HG03045 (cell line): ENCODE measurements around the gene RSAD1.

Experiments
- ATAC-seq: cut with Tn5 transposase; IDR thresholded peaks from one replicate; pipeline ENCODE4 v1.9.1; 2021; ENCODE audit warnings: mild to moderate bottlenecking, moderate library complexity; ENCODE audit not compliant: unreplicated experiment

The RSAD1 gene

GRCh38 chr17:50488880-50489279, 10.2 kb downstream of the RSAD1 start:
- ATAC-seq, result no peak

- ATAC-seq, result no peak
Measured at GRCh38 chr17:50491505-50491904, 12.8 kb downstream of the RSAD1 start.

- ATAC-seq, result no peak
Measured at GRCh38 chr17:50492214-50492613, 13.6 kb downstream of the RSAD1 start.

GRCh38 chr17:50493744-50494143, 15.1 kb downstream of the RSAD1 start:
- ATAC-seq, result no peak

DNA sequence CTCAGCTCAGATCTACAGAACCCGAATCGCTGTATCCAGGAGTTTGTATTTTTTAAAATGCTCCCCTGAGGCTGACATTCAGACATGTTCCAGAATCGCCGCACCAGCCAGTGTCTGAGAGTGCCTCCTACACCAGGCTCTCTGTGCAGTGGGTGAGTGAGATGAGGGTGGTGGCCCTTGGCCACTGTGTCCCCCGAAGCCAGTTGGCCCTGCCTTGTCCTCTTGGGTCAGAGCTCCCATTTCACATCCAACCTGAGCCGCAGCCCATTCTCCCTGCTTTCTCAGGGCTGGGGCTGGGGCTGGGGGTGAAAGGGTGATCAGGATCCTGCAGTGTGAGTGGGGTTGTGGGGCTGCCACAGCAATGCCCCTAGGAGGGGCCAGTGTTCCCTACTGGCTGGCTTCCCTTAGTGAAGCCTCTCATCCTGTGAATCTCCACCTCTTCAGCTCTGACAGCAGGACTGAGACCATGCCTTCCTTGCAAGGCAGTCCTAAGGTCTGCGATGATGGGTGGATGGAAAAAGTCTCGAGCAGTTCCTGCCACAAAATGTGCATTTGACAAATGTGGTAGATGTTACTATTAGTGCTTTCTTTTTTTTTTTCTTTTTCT, 16.7 kb downstream of the RSAD1 start:
- no peak for ATAC-seq

GRCh38 chr17:50495918-50496317, 17.3 kb downstream of the RSAD1 start:
- ATAC-seq, result no peak

DNA sequence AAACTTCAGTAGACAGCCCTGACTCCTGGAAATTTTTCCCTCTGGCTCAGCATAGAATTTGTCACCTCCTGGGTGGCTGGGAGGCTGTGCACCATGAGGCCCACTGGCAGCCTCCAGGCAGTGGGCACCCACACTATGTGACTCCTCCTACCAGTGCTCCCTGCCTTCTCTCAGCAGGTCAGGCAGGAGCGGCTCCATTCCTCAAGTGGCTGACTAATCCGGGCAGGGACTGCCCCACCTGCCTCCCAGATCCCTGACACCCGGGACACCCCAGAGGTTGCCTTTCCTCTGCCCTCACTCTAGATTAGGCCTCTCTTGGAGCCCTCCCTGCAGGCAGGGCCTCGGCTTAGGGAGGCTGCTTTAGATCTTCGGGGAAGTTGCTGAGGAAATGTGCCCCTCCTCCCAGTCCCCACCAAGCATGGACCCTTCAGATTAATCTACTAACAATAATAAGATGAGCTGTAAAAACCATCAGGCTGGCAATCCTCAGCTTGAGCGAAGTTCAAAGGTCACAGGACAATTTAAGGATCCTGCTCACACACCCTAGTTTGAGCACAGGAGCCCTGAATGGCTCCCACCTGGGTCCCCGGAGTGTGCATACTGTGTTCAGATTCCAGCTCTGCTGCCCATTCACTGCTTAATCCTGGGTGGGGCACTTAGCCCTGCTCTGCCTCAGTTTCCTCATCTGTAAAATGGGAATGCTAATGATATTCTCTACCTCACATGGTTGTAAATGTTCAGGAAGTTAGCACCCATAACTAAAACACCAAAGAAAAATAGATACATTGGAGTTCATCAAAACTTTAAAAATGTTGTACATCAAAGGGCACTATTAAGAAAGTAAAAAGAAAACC, 19.6 kb downstream of the RSAD1 start:
- no peak for ATAC-seq

GRCh38 chr17:50499270-50499669, 20.6 kb downstream of the RSAD1 start:
- no peak for ATAC-seq

DNA sequence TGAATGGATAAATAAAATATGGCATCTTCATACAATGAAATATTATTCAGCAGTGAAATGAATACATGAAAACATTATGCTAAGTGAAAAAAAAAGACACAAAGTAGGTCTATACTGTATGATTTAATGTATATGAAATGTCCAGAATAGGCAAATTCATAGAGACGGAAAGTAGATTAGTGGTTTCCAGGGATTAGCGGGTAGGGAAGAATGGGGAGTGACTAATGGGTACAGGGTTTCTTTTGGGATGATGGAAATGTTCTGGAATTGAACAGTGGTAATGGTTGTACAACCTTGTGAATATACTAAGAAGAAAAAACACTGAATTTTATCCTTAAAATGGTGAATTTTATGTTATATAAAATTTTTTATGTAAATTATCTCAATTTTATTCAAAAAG, 21.1 kb downstream of the RSAD1 start:
- ATAC-seq, result no peak

- no peak for ATAC-seq
Measured at GRCh38 chr17:50501054-50501453, 22.4 kb downstream of the RSAD1 start.

DNA sequence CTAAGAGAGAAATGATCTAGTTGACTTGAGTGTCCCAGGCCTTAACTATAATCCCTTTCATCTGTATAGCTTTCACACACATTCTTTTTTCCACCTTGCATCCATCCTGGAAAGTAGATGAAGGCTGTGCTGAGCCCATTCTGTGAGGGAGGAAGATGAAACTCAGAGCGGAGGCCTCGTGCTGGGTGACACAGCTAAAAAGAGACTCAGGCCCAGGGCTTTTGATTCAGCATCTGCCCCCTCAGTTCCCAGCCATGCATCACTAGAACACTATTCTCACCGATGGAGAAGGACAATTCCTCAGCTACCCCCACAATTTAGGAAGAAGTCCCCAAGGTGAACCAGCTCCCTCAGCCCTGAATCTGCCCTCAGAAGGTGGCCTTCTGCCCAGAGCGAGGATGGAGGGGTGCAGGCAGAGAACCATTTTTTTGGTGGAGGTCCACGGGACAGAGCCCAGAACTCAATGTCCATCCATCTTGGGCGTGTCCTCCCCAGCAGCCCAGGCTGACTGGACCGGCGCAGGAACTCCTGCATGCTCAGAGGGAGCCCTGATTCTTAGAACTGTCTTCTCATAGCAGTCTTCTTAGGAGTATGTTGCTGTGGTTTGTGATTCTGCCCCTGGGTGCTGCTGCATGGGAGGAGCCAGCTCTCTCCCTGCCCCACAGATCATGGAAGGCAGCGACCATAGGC, 23.8 kb downstream of the RSAD1 start:
- no peak for ATAC-seq

GRCh38 chr17:50505591-50506130, 27.0 kb downstream of the RSAD1 start:
- ATAC-seq, result no peak

GRCh38 chr17:50506298-50506697, 27.6 kb downstream of the RSAD1 start:
- ATAC-seq, result no peak

DNA sequence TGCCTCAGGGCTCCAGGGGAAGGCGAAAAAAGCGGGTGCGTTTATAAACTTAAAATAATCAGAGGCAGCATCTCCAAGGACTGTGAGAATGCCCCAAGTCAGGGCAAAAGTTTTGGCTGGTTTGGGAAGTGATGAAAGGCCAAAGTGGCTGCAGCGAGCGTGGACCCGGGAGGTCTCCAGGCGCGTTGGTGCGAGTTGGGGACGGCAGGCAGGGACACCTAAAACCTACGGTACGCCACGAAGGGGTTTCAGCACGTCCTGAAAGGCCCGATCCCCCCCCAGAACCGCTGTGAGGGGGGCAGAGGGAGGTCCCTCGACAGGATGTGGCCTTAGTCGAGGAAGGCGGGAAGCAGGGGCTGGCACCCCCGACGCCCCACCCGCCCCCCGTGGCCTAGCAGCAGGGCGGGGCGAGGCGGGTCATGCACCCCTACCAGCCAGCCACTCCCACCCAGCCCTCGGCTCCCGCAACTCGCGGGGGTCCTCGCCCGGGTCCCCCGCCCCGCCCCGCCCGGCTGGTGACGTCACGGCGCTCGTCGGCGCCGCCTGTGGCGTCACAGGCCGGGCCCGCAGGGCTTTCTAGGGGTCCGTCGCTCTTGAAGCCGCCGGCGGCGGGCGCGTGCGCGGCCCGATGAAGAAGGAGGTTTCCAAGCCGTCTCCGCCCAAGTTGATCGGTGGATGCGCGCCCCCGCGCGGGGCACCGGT, 29.4 kb downstream of the RSAD1 start, which contains the start of gene MYCBPAP:
TSS of gene MYCBPAP (plus strand) at position 569 of the 702 bp plus-strand sequence. CDS start 236 bp downstream, outside the sequence.
- no peak for ATAC-seq

- no peak for ATAC-seq
Measured at GRCh38 chr17:50508573-50509460, 30.2 kb downstream of the RSAD1 start.

DNA sequence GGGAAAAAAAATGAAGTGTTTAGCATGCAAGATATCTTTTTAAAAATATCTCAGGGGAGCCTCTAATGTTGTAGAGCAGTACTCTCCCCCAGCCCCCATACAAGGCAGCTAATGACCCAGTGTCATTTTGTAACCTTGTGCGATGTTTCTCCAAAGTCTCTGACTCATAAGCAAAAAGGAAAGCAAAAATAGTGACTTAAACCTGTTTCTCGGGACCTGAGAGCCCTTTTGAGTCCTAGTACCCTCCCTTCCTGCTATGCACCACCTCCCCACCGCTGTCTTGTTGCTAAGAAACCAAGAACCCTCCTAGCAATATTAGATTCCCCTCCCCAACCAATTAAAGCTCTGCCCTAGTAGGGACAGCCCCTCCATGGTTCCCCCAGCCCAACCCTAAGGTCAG, 32.4 kb downstream of the RSAD1 start:
- peak; percentile 69 for ATAC-seq

DNA sequence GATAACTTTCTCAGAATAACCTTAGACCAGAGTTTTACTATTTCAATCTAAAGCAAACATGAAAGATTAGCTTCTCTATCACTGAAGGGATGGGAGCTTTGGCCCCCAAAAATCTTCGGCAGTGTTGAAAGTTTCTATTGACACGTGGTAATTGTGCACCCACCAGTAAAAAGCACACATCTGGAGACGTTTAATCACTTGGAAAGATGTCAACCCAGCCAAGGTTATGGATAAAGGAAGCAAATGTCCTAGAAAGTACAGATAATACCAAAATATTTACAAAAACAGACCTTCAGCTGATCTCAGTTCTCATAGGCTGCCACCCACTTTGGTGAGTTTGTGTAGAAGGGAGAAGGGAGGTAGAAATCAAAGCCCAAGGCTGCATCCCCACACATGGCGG, 34.8 kb downstream of the RSAD1 start:
- no peak for ATAC-seq

DNA sequence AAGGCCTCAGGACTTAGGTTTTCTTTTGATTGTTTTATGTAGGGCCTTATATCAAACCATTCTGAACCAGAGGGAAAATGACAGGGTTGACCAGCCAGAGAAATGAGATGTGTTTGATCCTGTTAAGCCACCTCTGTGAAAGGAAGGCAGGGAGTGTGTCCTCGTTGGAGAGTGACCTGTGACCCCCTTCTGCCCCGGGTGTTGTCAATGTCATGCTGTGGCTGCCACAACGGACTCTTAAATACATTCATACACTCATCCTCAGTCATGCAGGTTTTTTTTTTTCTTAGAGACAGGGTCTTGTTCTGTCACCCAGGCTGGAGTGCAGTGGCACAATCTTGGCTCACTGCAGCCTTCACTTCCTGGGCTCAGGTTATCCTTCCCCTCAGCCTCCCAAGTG, 35.7 kb downstream of the RSAD1 start:
- ATAC-seq, result no peak

- ATAC-seq, result no peak
Measured at GRCh38 chr17:50514936-50515702, 36.5 kb downstream of the RSAD1 start.
